ENCODE data around the gene CYB5R2.

Gene CYB5R2

DNA sequence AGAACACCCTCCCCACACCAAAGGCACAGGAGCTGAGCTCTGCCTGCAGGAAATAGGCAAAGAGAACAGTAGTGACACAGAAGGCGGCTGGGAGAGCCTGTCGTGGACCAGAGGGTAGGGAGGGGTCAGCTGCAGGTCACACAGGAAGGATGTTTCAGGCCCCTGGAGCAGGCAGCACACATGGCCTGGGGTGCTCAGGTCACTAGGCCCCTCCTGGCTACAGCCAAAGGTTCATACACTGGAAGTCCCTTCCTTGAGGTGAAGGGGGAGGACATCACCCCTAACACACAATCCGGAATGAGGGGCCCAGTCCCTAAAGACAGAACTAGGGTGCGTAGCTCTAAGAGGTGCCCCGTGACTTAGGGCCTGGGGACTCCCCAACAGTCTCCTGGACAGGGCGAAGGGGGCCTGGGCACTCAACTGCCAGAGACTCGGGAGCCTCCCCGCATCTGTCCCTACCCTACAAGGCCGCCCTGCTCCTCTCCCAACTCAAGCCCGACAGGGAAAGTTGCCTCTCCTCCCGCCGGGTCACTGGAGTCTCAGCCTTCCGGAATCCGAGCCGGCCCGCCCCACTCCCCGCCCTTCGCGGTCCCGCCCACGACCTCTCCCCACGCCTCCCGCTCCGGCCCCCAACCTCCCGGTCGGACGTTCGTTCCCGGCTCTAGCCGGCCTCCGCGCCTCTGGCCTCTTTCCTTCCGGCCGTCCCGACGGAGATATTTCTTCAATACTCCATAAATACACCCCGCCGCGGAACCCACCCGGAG lies at the start of gene CYB5R2:
Gene CYB5R2 (minus strand): TSS at position 541 of the 764 bp plus-strand sequence. CDS start 675 bp downstream, outside the sequence.
- DNase-seq: no peak

DNA sequence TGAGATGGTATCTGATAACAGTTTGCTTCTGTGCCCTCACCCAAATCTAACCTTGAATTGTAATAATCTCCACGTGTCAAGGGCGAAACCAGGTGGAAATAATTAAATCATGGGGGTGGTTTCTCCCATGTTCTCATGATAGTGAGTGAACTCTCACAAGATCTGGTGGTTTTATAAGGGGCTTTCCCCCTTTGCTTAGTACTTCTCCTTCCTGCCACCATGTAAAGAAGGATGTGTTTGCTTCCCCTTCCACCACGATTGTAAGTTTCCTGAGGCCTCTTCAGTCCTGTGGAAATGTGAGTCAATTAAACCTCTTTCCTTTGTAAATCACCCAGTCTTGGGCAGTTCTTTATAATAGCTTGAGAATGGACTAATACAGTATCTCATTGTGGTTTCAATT lies 41.5 kb upstream of the CYB5R2 start:
- no peak for DNase-seq

DNA sequence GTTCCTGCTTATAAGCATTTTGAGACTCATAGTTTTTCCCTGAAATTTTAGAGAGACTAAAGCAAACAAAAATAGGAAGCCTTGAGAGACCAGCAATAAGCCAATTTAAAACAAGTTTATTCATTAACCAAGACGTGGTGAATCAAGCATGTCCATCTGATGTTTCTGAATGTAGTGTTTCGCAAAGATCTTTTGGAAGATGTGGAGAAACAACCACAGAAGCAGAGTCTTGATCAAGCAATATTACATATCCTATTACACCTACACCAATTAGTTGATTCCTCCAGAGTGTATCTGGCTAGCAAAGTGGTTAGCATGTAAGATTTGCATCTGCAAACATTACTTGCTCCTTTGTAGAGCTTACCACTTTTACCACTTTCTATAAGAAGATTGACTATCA lies 33.1 kb upstream of the CYB5R2 start, which contains the start of gene OVCH2:
Gene OVCH2 (minus strand): TSS at position 101 of the 400 bp plus-strand sequence. CDS start 83 bp downstream, at position 18.
- DNase-seq: no peak

DNA sequence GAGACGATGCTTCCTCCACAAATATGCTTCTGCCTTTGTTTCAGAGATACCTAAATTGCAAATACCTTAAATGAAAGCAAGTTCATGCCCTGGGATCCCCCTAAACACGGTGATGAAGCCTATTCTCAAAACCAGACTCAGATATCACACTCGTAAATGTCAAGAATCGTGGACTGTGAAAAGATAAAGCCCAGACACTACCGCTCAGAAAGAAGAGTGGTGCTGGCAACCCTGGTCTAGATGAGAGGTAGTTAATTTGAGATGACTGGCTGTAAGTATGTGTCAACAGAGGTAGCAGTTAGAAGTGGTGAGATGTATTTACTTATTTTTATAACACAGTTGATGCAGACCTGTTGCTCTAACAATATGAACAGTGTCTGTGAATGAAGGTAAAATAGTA lies 30.4 kb upstream of the CYB5R2 start:
- DNase-seq: no peak

DNA sequence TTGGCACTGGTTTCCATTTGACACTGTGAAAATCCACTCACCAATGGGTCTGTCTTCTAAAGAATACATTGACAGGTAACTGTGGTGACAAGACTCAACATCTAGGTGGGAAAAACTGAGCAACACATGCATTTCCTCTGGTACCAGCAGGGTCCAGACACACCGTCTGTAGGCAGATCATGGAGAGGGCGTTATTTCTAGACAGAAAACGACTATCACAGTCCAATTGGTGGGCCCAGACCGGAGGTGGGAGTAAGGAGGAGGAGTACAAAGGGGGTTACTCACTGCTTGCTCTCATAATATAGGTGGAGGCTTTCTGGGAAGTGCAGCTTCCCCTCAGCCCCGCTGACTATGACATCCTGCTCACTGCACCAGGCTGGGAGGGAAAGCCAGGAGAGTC lies 23.1 kb upstream of the CYB5R2 start:
- no peak for DNase-seq

DNA sequence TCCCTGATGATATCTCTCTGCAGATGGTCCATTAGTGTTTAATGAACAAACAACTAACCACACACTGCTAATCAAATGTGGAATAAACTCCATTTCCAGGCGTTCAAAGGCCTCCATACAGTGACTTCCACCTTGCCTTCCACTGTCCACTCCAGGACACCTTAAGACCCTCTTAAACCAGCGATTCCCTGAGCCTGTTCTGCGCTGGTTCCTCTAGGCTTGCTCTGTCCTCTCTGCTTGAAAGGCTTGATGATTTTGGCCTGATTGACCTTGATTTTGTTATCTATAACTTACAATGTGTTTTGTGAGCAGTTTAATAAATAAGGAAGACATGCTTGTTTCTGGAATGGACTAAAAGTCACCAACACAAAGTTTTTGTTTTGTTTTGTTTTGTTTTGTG lies 20.9 kb upstream of the CYB5R2 start:
- no peak for DNase-seq

DNA sequence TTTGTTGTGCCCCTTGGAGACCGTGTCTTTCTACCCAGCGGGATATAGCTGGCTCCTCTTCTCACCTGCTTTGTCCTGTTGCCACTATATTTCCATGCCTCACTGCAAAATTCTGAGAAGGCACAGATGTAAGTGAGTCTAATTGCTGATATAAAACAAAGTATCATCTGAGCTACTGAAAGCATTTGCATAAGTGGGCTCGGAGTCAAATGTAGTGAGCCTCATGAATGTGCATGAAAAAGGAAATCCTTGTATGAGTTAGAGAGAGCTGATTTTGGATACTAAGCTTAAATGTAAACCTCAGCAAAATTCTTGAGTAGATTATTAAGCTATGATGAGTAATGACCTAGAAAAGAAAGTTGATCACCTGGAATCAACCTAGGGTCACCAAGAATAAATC lies 19.1 kb upstream of the CYB5R2 start:
- DNase-seq: no peak

DNA sequence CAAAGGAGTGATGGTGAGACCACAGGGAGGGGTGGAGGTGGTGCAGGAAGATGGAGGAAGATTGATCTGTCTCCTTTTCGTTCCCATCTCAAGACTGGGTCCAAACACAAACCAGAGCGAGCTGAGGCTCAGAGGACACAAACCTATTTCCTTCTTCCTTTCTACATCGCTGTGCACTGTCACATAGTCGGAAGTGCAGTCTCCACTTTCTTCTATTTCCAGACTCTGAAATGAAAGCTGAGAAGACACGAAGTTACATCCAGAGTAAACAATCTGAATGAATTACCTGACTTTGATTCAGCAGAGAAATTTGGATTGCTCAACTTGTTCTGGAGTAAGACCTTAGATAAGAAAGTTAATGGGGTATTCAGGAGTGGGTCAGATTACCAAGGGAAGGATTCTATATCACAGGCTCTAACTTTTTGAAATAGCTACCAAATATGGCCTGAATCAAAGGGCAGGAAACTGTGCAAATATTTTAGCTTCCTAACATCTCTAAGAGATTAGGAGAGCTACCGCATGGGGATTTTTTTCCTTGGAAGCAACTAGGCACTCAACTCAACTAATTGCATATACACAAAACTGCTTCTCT lies 18.6 kb upstream of the CYB5R2 start:
- no peak for DNase-seq

DNA sequence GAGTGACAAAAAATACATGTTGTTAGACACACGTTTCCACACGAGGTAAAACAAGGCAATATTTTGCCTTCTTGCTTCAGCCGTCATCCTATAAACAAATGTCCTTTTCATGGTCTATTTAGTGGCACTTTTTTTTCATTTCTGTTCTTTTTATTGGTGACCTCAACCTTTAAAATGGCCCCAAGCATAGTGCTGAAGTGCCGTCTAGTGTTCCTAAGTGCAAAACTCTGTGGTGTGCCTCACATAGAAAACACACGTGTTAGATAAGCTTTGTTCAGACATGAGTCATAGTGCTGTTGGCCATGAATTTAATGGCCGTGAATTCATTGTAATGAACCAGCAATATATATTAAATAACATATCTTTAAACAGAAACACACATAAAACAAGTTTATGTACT lies 17.3 kb upstream of the CYB5R2 start:
- no peak for DNase-seq

DNA sequence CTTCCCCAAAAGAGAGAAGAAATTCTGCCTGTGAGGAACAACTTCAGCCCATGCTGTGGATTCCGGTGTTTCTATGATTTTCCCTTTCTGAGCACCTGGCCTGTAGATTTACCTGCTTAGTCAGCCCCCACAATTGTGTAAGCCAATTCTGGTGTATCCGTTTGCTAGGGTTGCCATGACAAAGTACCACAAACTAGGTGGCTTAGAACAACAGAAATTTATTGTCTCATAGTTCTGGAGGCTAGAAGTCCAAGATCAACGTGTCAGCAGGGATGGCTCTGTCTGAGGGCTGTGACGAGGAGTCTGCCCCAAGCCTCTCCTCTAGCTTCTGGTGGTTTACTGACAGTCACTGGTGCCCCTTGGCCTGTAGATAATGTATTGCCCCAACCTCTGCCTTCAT lies 15.9 kb upstream of the CYB5R2 start:
- no peak for DNase-seq

DNA sequence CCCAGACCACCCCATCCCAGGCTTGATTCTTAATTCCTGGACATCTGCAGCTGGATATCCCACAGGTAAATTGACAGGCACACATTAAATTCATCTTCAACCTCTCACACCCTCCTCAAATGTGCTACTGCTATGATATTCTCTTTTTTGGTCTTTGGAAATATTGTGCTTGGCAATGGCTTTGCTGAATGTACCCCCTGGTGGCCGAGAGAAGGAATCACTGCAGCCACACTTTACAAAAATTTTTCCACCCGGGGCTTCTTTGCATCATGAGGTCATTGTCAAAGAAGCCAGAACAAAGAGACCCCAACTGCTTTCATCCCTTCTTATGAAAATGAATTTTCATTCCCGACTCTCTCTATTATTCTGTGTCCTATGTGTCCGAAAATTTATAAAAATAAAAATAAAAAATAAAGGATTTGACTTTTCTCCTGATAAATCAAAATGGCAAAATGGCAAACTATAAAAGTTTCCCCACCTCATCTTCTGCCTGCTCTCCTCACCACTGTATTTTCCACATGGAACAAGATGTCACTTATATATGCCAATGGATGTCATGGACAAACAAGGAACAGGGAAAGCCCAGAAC lies 15.0 kb upstream of the CYB5R2 start:
- DNase-seq: peak; percentile 51

DNA sequence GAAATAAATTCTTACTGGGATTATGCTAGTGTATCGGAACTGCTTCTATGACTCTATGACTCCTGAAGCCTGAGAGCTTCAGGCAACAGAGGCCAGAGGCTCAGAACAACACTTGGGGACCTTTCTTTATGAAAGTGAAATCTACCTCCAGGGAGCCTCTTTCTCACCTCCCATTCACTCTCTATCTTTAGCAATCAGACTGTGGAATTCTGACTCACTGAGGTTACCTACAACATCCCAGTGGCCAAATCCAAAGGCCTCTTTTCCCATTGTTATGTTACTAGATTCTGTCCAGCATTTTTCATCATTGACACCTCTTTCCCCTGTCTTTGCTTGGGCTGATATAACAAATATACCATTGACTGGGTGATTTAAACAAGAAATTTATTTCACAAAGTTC lies 14.1 kb upstream of the CYB5R2 start:
- no peak for DNase-seq

DNA sequence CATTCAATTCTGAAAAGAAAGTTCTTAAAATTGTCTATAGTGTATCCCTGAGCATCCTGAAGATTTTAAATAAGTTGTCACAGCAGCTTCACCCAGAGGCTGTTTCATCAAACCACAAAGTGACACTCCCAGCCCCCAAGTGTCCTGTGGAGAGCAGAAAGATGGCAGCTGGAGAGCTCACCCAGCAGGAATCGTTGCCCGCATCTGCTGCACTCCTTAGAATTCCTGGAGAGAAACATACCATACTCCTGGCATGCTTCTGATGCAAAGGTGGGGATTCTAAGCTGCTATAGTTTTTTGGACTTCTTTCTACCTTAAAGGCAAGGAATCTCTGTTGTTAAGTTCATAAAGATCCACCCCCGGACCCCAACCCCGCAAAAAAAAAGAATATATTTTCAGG lies 13.5 kb upstream of the CYB5R2 start:
- DNase-seq: no peak

DNA sequence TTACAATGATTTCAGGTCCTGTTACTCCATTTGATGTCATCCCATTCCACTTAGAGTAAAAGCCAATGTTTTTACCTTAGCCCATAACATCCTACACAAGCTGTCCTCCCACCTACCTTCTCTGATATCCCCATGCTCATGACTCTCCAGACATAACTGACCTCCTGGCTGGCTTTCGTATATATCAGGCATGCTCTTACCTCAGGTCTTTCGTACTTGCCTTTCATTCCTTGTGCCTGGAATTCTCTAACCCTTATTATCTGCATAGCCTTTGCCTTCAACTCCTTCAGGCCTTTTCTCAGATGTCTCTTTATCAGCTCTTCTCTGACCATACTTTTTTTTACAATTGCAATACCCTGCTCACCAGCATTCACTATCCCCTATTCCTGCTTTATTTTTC lies 10.3 kb upstream of the CYB5R2 start:
- DNase-seq: no peak

DNA sequence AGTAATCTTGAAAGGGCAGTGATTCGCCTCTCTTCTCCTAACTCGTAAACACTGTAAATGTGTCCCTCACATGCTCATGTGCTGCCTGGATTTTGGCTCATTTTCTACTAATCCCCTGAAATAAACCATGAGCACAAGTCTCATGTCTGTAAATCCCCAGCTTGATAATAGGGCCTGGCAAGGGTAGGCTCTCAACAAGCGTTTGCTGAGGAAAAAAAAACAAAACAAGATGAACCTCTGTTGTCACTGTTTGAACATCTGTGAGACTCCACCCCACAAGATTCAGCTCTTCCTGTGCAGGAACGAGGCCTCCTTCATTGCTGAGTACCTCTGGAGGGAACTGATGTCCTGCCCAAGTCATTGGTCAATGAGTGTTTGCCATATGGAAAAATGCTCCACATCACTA lies 4.5 kb upstream of the CYB5R2 start:
- no peak for DNase-seq

DNA sequence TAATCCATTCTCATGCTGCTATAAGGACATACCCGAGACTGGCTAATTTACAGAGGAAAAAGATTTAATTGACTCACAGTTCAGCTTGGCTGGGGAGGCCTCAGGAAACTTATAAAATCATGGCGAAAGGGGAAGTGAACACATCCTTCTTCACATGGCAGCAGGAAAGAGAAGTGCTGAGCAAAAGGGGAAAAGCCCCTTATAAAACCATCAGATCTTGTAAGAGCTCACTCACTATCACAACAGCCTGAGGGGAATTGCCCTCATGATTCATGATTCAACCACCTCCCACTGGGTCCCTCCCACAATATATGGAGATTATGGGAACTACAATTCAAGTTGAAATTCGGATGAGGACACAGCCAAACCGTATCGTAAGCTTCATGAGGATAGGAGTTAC lies 3.8 kb upstream of the CYB5R2 start:
- DNase-seq: no peak

DNA sequence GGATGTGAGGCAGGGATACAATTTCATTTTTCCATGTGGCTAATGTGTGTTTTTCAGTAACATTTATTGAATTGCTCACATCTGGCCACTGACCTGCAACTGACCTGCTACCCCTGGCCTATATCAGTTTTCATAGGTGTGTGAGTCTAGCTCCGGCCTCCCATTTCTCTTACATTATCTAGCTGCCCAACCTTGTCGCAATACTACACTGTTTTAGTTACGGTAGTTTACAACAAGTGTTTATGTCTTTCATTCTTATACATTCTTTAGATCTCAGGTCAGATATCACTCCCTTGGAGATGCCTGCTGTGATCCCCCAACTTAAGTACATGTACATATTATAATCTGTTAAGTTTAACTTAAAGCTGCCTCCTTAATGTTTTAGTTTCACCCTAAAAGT lies 2.3 kb upstream of the CYB5R2 start:
- DNase-seq: no peak

DNA sequence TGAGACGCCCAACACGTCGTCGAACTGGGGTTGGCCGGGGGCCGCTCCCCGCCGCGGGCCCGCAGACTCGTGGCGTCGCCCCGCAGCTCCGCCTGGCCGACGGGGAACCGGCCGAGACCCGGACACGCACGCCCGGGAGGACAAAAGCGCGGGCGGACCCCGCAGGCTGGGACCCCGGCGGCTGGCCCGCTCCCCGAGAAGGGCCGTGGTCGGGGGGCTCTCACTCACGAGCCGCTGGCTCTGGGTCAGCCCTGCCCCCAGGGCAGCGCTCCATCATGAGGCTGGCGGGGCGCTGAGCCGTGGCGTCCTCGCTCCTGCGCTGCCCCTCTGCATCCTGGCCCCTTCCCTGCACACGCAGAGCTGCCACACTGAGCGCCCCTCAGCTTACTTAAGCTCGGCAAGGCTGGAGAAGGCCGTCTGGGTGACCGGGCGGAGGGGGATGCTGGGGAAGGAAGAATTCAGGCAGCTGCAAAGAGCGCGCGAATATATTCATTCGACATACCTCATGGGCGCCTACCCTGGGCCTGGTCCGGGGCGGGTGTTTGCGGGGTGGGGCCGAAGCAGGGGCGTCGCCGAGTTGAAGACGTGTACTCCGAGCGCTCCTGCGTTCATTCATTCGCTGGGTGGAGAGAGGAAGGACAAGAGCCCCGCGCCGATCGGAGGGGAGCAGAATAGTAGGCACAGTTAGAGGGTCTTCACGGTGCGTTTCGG lies 579 bp upstream of the CYB5R2 start:
- peak; percentile 16 for DNase-seq

DNA sequence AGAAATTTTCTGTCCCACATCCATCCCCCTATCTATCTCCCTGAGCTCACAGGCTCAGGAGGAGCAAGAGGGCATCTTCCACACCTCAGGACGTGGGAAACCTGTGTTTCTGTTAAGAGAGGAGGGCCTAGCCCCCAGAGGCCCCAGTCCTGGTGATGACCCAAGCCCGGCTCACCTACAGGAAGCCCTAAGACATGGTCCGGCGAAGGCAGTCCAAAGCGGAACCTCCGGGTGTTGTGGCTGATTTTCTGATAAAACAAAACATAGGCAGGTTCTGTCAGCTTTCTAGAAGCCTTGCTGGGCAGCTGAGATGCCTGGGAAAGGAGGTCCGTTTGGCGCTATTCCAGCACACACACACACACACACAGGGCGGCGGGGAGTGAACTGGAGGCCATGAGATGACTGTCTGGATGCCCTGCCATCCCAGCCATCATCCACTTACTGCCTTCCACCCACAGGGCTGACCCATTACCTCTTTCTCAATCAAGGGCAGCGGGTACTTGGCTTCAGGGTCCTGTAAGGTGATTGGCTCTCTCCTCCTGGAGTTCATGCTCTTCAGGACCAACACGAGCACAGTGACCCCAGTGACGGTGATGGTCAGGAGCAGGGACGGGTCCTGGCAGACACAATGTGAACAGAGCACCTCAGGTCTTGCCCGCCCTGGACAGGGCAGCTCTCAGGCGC lies 882 bp downstream of the CYB5R2 start:
- no peak for DNase-seq

DNA sequence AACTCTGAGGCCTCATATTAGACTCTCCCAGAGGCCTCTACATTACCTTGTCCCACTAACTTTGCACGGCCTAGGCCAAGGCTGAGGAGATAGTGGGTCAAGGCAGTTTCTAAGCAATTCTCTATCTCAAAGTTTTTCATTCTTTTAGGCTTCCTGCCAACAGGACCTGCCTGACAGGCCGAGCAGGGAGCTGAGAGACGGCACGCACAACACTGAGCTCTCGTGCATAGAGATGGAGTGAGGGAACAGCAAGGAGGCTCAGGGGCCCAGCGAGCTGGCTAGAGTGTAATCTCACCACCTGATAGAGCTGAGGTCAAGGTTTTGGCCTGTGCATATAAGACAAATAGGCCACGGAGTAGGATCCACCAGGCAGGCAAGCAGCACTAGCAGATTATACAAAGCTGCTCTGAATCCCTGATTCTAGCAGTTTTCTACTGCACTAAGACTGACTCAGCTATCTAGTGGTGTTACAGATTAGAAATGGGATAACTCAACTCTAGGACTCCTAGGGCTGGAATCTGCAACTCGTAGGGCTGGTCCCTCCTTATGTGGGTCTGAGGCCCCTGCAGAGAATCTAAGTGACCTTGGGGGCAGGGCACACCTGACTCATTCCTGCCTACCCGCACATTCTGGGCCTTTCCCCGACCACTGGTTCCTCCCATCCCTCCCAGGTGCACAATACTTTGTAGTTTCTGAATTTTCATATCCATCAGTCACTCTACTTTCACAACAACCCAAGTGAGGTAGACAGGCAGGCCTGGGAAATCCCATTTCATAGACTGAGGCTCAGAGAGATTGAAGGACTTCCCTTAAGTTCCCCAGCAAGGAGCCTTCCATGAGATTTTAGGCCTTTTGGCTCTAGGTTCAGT lies 1.7 kb downstream of the CYB5R2 start:
- no peak for DNase-seq

DNA sequence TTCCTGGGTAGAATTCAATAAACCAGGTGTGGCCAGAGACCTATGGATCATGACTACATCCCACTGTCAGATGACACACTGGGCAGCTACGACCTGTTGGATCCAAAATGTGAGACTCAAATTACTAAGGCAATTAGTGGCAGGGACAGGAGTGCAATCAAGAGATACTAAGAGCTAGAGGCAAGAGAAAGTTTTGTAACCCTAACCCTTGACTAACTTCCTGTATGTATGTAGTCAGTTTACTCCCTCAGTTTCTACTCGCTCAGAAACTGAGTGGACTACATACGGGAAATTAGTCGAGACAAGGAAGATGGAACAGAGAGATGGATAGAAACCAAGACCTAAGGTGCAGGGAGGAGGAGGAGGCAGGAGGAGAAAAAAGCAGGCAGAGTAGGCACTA lies 2.7 kb downstream of the CYB5R2 start:
- DNase-seq: no peak

DNA sequence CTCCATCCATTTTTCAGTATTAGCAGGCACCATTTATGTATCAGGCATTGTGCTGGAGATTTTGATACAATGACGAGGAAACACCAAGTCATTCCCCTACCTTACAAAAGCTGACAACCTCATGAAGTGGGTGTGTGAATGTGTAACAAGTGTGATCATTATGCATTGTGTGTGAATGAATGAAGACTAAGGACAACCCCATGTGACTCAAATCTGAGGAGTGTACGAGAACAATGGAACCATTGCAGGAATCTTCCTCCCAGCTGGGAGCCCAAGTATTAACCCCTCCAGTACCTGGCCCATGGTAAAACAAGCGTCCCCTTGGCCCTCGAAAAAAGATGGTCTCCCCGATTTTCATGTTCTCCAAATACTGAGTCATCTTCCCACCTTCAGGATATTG lies 4.4 kb downstream of the CYB5R2 start:
- DNase-seq: no peak

Measured in hematopoietic multipotent progenitor cell treated with erythropoietin and hydrocortisone succinate and interleukin-3 and kit ligand, for 6 days (in vitro differentiated cells).